Measurements from ENCODE around the gene RAB11FIP4.

DNA sequence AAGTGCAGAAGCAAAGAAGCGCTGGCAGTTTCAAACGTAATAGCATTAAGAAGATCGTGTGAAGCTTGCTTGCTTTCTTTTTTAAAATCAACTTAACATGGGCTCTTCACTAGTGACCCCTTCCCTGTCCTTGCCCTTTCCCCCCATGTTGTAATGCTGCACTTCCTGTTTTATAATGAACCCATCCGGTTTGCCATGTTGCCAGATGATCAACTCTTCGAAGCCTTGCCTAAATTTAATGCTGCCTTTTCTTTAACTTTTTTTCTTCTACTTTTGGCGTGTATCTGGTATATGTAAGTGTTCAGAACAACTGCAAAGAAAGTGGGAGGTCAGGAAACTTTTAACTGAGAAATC lies 17.4 kb upstream of the RAB11FIP4 start:
- TF ChIP-seq, protein P1, sequence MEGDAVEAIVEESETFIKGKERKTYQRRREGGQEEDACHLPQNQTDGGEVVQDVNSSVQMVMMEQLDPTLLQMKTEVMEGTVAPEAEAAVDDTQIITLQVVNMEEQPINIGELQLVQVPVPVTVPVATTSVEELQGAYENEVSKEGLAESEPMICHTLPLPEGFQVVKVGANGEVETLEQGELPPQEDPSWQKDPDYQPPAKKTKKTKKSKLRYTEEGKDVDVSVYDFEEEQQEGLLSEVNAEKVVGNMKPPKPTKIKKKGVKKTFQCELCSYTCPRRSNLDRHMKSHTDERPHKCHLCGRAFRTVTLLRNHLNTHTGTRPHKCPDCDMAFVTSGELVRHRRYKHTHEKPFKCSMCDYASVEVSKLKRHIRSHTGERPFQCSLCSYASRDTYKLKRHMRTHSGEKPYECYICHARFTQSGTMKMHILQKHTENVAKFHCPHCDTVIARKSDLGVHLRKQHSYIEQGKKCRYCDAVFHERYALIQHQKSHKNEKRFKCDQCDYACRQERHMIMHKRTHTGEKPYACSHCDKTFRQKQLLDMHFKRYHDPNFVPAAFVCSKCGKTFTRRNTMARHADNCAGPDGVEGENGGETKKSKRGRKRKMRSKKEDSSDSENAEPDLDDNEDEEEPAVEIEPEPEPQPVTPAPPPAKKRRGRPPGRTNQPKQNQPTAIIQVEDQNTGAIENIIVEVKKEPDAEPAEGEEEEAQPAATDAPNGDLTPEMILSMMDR (IDR thresholded peaks at IDR 0.05) = no peak
- TF ChIP-seq EP300 (IDR thresholded peaks at IDR 0.05) = no peak
